ENCODE results near the gene CYB5R2. TPM values are rescaled to one million over a fixed set of nuclear protein-coding genes. Genes with fewer than 3 reads are reported as not detected.
"Not testable (repeated sequence)": the region's sequence is repeated elsewhere in the genome, so short reads cannot be mapped to it uniquely, and the experiment has no call there.

CYB5R2 gene
- polyA plus RNA-seq, 1 experiment, result 7.3 TPM

DNA sequence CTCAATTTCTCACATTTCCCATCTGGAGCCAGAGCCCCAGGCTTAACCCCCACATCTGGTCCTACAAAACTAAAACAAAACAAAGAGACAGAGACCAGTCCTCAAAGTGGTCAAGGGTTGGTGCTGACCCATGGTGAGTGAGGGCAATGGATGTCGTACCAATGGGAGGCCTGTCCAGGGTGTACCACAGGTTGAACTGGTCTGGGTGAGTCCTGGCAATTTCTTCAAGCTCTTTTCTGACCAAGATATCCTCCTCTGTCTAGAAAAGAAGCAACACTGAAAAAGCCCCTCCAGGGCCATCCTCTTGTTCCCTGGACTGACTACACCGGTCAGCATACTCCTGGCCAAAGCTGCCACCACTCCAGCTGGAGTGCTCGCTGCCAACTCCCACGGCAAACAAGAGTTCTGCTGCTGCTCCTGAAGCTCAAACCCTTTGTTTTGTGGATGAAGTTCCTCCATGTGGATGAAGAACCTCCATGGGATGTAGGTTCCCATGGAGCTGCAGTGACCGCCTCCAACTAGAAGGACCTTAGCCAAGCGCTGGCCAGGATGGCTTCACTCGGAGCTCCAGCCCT is 6.9 kb downstream of the CYB5R2 start:
- DNase-seq (ENCODE audit: low read depth, low spot score), result no peak
- H3K9me3 ChIP-seq (ENCODE audit: control insufficient read depth, insufficient read depth, low read length), result no peaks in the 10 kb centered on the region
- TF ChIP-seq, protein P1, sequence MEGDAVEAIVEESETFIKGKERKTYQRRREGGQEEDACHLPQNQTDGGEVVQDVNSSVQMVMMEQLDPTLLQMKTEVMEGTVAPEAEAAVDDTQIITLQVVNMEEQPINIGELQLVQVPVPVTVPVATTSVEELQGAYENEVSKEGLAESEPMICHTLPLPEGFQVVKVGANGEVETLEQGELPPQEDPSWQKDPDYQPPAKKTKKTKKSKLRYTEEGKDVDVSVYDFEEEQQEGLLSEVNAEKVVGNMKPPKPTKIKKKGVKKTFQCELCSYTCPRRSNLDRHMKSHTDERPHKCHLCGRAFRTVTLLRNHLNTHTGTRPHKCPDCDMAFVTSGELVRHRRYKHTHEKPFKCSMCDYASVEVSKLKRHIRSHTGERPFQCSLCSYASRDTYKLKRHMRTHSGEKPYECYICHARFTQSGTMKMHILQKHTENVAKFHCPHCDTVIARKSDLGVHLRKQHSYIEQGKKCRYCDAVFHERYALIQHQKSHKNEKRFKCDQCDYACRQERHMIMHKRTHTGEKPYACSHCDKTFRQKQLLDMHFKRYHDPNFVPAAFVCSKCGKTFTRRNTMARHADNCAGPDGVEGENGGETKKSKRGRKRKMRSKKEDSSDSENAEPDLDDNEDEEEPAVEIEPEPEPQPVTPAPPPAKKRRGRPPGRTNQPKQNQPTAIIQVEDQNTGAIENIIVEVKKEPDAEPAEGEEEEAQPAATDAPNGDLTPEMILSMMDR (IDR thresholded peaks at IDR 0.05; ENCODE audit: low read depth, low read length), result no peak
- H3K27ac ChIP-seq (ENCODE audit: low read depth, low read length), result no peak overlapping the region
- CTCF ChIA-PET, result interaction anchor here (0.7 to 5.6 kb wide), 18 partner anchors 9 to 165 kb away, joined by 3 to 90 read pairs (median 4); no protein-coding TSS in a partner anchor
- POLR2A ChIA-PET, result no interaction called here
- H3K4me3 ChIP-seq (ENCODE audit: low read depth, low read length), result no peak overlapping the region
- no peaks in the 10 kb centered on the region for H3K27me3 ChIP-seq (ENCODE audit: control insufficient read depth, insufficient read depth, low read length)

DNA sequence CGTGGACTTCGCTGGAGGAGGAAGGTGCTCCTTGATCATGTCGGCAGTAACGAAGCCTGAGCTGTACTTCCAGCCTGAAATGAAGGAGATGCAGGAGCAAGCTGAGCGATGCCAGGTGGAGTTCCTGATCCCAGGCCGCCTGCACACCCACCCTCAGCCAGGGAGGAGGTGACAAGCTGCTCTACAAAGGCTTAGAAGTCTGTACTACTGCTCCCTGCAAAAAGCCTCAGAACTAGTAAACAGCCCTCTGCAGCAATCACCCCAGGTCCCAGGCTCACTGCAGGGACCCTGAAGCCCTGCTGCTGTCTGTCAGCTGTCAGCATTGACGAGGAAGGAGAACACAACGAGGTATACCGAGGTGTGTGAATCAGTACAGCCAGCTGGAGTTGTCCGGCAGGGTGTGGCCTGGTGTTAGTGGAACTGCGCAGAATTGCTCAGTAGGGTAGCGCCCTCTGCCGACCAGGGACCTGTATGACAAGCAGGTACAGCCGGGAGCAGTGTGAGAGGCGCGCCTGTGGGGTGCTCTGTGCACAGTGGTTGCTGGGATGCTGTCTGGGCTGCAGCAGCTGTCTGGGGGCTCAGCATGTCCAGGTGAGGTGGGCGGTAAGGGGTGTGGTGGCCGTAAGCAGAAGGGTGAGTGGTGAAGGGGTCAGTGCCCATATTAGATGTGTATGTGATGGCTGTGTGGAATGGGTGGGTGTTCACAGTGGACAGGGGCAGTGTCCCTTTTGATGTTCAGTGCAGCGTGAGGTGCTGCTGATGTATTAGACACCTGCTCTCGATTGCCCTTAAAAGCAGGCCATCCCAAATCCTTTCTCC is 7.6 kb downstream of the CYB5R2 start:
- H3K27ac ChIP-seq (ENCODE audit: low read depth, low read length), result no peak overlapping the region
- TF ChIP-seq, protein P1 (IDR thresholded peaks at IDR 0.05; ENCODE audit: low read depth, low read length), result peak; percentile 86
- H3K4me3 ChIP-seq (ENCODE audit: low read depth, low read length), result no peak overlapping the region
- DNase-seq (ENCODE audit: low read depth, low spot score), result no peak
- no peaks in the 10 kb centered on the region for H3K9me3 ChIP-seq (ENCODE audit: control insufficient read depth, insufficient read depth, low read length)
- no peaks in the 10 kb centered on the region for H3K27me3 ChIP-seq (ENCODE audit: control insufficient read depth, insufficient read depth, low read length)
- CTCF ChIA-PET, result interaction anchor here (0.5 to 5.6 kb wide), 27 partner anchors 8 to 1176 kb away, joined by 3 to 90 read pairs (median 3); partner anchors contain the start of gene PPFIBP2
- POLR2A ChIA-PET, result interaction anchor here (1.0 kb wide), 1 partner anchor 92 kb away, joined by 3 read pairs; no protein-coding TSS in a partner anchor

DNA sequence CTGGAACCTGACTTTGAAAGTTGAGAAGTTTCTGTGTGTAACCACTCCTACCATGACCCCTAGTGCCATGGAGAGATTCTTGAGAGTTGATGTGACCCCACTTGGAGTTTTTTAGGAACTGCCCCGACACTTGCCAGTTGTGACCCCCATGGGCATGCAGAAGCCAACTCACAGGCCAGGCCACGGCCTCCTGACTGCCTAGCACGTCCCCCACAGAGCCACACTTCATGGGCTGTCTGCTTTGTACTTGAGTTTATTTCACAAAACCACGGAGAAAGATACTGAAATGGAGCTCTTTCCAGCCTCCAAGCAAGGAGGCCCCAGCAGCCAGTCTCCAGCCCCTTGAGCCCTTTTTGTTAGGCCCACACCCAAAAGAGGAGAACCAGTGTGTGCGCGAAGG is 8.4 kb downstream of the CYB5R2 start:
- Histone ChIP-seq H3K4me3 (ENCODE audit: low read depth, low read length) (no peak overlapping the region), H3K27ac (ENCODE audit: low read depth, low read length) (no peak overlapping the region), H3K27me3 (ENCODE audit: control insufficient read depth, insufficient read depth, low read length) (no peaks in the 10 kb centered on the region), H3K9me3 (ENCODE audit: control insufficient read depth, insufficient read depth, low read length) (no peaks in the 10 kb centered on the region)
- DNase-seq (ENCODE audit: low read depth, low spot score), result no peak
- TF ChIP-seq, protein P1 (IDR thresholded peaks at IDR 0.05; ENCODE audit: low read depth, low read length), result no peak
- ChIA-PET CTCF (interaction anchor here (0.6 to 5.6 kb wide), 18 partner anchors 8 to 1175 kb away, joined by 3 to 90 read pairs (median 4); partner anchors contain the start of gene PPFIBP2), POLR2A (interaction anchor here (1.0 kb wide), 1 partner anchor 91 kb away, joined by 3 read pairs; no protein-coding TSS in a partner anchor)

DNA sequence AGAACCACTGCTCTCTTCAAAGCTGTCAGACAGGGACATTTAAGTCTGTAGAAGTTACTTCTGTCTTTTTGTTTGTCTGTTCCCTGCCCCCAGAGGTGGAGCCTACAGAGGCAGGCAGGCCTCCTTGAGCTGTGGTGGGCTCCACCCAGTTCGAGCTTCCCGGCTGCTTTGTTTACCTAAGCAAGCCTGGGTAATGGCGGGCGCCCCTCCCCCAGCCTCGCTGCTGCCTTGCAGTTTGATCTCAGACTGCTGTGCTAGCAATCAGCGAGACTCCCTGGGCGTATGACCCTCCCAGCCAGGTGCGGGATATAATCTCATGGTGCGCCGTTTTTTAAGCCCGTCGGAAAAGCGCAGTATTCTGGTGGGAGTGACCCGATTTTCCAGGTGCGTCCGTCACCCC is 9.8 kb downstream of the CYB5R2 start:
- H3K9me3 ChIP-seq (ENCODE audit: control insufficient read depth, insufficient read depth, low read length); DNase-seq (ENCODE audit: low read depth, low spot score); POLR2A ChIA-PET; H3K27me3 ChIP-seq (ENCODE audit: control insufficient read depth, insufficient read depth, low read length); H3K27ac ChIP-seq (ENCODE audit: low read depth, low read length); H3K4me3 ChIP-seq (ENCODE audit: low read depth, low read length); CTCF ChIA-PET: not testable (repeated sequence)

DNA sequence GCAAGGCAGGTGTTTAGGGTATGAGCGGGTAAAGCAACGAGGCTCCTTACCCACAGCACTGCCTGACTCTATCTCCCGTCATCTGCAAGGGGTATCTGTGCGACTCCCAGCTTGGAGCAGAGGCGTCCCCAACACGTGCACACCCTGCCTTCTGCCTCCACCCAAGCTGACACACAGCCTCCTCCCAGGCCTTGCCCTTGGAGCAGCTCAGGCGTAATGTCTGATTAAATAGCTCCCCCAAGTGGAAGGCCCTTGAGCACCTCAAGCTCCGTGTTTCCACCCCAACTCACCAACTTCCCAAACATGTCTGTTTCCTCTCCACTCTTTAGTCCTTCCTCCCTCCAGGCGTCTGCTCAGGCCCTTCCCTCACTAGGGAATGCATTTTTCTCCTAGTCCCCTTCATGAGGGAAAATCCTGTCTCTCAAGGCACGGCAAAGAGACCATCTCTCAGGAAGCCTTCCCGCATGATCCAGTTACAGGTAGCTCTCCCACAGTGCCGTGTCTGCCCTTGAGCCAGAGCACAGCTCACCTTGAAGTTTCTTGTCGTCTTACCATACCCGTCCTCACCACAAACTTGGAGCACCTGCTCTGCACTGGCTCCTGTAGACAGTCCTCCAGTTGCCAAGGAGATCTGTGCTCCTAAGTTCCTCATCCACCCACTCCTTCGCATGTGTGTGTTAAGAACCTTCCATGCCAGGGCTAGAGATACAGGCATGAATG is 15.8 kb downstream of the CYB5R2 start:
- no peak for DNase-seq (ENCODE audit: low read depth, low spot score)
- ChIA-PET CTCF (interaction anchor here (0.5 to 8.8 kb wide), 29 partner anchors 8 to 710 kb away, joined by 3 to 184 read pairs (median 4); partner anchors contain the start of gene PPFIBP2), POLR2A (interaction anchor here (0.5 to 1.2 kb wide), 4 partner anchors 14 to 86 kb away, joined by 3 to 6 read pairs (median 6); no protein-coding TSS in a partner anchor)
- Histone ChIP-seq H3K27ac (ENCODE audit: low read depth, low read length) (no peak overlapping the region), H3K9me3 (ENCODE audit: control insufficient read depth, insufficient read depth, low read length) (no peaks in the 10 kb centered on the region), H3K27me3 (ENCODE audit: control insufficient read depth, insufficient read depth, low read length) (no peaks in the 10 kb centered on the region), H3K4me3 (ENCODE audit: low read depth, low read length) (no peak overlapping the region)
- TF ChIP-seq, protein P1 (IDR thresholded peaks at IDR 0.05; ENCODE audit: low read depth, low read length), result peak; percentile 62

Data from AG04450 (cell line).